B cell (primary cell): ENCODE measurements around the gene PLPPR2. TPM values are rescaled to one million over a fixed set of nuclear protein-coding genes. Genes with fewer than 3 reads are reported as not detected.

Experiments
- ATAC-seq: fragments of 200-7000 bp; cut with Tn5 transposase; one replicate; pipeline ENCODE4 v1.10.0; 2021; ENCODE audit warnings: low read depth, mild to moderate bottlenecking, moderate number of reproducible peaks, moderate library complexity
- CTCF ChIA-PET: fragments of 350-600 bp; sonication (Branson Sonifier 250); formaldehyde crosslinking; loops from one replicate; lab custom pipeline; 2021; ENCODE audit warnings: antibody characterized with exemption, inconsistent platforms; lab: Charles Lee
- POLR2A ChIA-PET: fragments of 350-600 bp; sonication (Branson Sonifier 250); formaldehyde crosslinking; loops from one replicate; lab custom pipeline; 2021; ENCODE audit warnings: antibody characterized with exemption; lab: Charles Lee
- DNase-seq: peaks from one replicate; pipeline ENCODE4 v3.0.0; 2013
- H2AFZ ChIP-seq: 2 replicates; pipeline ENCODE4 v1.6.1; 2012; ENCODE audit warnings: mild to moderate bottlenecking, low read depth, low read length; ENCODE audit not compliant: insufficient read depth, poor library complexity, severe bottlenecking
- H3K27ac ChIP-seq, 2 donors: 1 replicate in 1 of 2; 2 replicates in 1 of 2; pipeline ENCODE4 v1.5.1; 2012 to 2013; ENCODE audit warnings: low read length in 2 of 2, mild to moderate bottlenecking in 2 of 2, moderate library complexity in 1 of 2
- H3K27me3 ChIP-seq, 4 experiments: fragments of 200-600 bp in 1 of 4; sonication (generic) in 1 of 4; replicated peaks in 1 of 4; 1 replicate in 2 of 4; 2 replicates in 2 of 4; pipeline versions ENCODE4 v1.6.1 to v1.7.0; 2013 to 2016; ENCODE audit warnings: low read length in 3 of 4, mild to moderate bottlenecking in 2 of 4, mixed read lengths in 1 of 4, moderate library complexity in 1 of 4; ENCODE audit not compliant: insufficient read depth in 4 of 4, control insufficient read depth in 3 of 4; ENCODE audit errors: control extremely low read depth in 1 of 4
- H3K36me3 ChIP-seq, 2 experiments: replicated peaks in 1 of 2; 1 replicate in 1 of 2; 2 replicates in 1 of 2; pipeline versions ENCODE4 v1.6.1 to v1.7.1; 2013; ENCODE audit warnings: low read length in 1 of 2; ENCODE audit not compliant: insufficient read depth in 2 of 2, control insufficient read depth in 1 of 2; ENCODE audit errors: control extremely low read depth in 1 of 2, extremely low read depth in 1 of 2
- H3K4me1 ChIP-seq, 2 donors: fragments of 200-600 bp in 1 of 2; sonication (generic) in 1 of 2; 1 replicate in 1 of 2; 2 replicates in 1 of 2; pipeline versions ENCODE4 v1.5.1 to v1.6.1; 2013 to 2017; ENCODE audit warnings: low read length in 2 of 2; ENCODE audit not compliant: control insufficient read depth in 2 of 2, insufficient read depth in 2 of 2
- H3K4me2 ChIP-seq: replicated peaks from 2 replicates; pipeline ENCODE3; 2012; ENCODE audit warnings: mild to moderate bottlenecking, low read depth, low read length; ENCODE audit not compliant: poor library complexity, severe bottlenecking
- H3K4me3 ChIP-seq, 5 experiments: fragments of 200-600 bp in 1 of 5; sonication (generic) in 1 of 5; 1 replicate in 3 of 5; 2 replicates in 2 of 5; pipeline versions ENCODE4 v1.5.1 to v1.7.0; 2011 to 2016; ENCODE audit warnings: low read length in 4 of 5, mild to moderate bottlenecking in 4 of 5, low read depth in 2 of 5, control low read depth in 1 of 5, moderate library complexity in 1 of 5; ENCODE audit not compliant: insufficient read depth in 1 of 5; ENCODE audit errors: control extremely low read depth in 1 of 5, extremely low read depth in 1 of 5
- H3K79me2 ChIP-seq: fragments of 200-600 bp; sonication (generic); one replicate; pipeline ENCODE4 v1.6.0; 2016; ENCODE audit warnings: low read length; ENCODE audit not compliant: control insufficient read depth, insufficient read depth
- H3K9ac ChIP-seq: fragments of 200-600 bp; sonication (generic); 2 replicates; pipeline ENCODE4 v1.6.1; 2017; ENCODE audit warnings: mild to moderate bottlenecking, low read length, moderate library complexity
- H3K9me3 ChIP-seq, 3 donors: one replicate each; pipeline versions ENCODE4 v1.6.1 to v1.7.1; 2013; ENCODE audit warnings: low read length in 2 of 3; ENCODE audit not compliant: control insufficient read depth in 2 of 3, insufficient read depth in 1 of 3; ENCODE audit errors: control extremely low read depth in 1 of 3
- H4K20me1 ChIP-seq: 2 replicates; pipeline ENCODE4 v1.6.0; 2012; ENCODE audit warnings: mild to moderate bottlenecking, low read length; ENCODE audit not compliant: insufficient read depth, control insufficient read depth, poor library complexity, severe bottlenecking
- H3K27ac Mint-ChIP-seq: one replicate; pipeline ENCODE4 v1.8.0; 2021; ENCODE audit warnings: mixed read lengths
- H3K27me3 Mint-ChIP-seq: one replicate; pipeline ENCODE4 v1.8.0; 2021; ENCODE audit warnings: mixed read lengths
- H3K4me1 Mint-ChIP-seq: one replicate; pipeline ENCODE4 v1.8.0; 2021; ENCODE audit warnings: mixed read lengths
- H3K4me3 Mint-ChIP-seq: one replicate; pipeline ENCODE4 v1.8.0; 2021; ENCODE audit warnings: mixed read lengths
- H3K9me3 Mint-ChIP-seq: one replicate; pipeline ENCODE4 v1.8.0; 2022; ENCODE audit warnings: mixed read lengths; ENCODE audit not compliant: insufficient read depth
- EZH2 ChIP-seq: IDR thresholded peaks from 2 replicates; pipeline ENCODE4 v1.6.1; 2012; ENCODE audit warnings: borderline replicate concordance, low read depth, mild to moderate bottlenecking, moderate library complexity, low read length; ENCODE audit not compliant: insufficient read depth, poor library complexity, severe bottlenecking
- WGBS: methylation state at CpG from one replicate; pipeline ENCODE4 v1.1.5; 2013; ENCODE audit warnings: missing lambda C conversion rate; ENCODE audit not compliant: insufficient coverage; 5-methylcytosine and 5-hydroxymethylcytosine counted together
- intact Hi-C: fragments of 100-400 bp; cut with micrococcal nuclease; formaldehyde crosslinking; loops from one replicate; pipeline ENCODE4 v1.10.0; 2022
- polyA plus RNA-seq: library from polyadenylated mRNA; depleted of rRNA; stranded (reverse); fragments of >200 nt; gene quantifications from 2 replicates; pipeline ENCODE4 v1.2.3, GENCODE V29; 2012
- small RNA-seq: library from RNA; depleted of rRNA; stranded (forward); fragments of <200 nt; gene quantifications from one replicate; pipeline ENCODE3, GENCODE V24; 2012; ENCODE audit warnings: low replicate concordance, low read depth; ENCODE audit not compliant: insufficient read length
- total RNA-seq, 2 donors: library from RNA; stranded (reverse); fragments of 120-200 nt in 1 of 2; gene quantifications; 1 replicate in 1 of 2; 2 replicates in 1 of 2; pipeline versions ENCODE4 v1.2.3 to v1.2.4, GENCODE V29; 2013 to 2022
- TF ChIP-seq, protein P1 (sequence below): fragments of 200-600 bp; IDR thresholded peaks from one replicate; pipeline ENCODE4 v1.8.0; 2022; ENCODE audit warnings: antibody characterized with exemption, mild to moderate bottlenecking

The PLPPR2 gene
- total and polyA plus RNA-seq, 2 donors (not counting 1 experiment from before 2014, with no cell fraction given), result 3.8 to 11.1 TPM

- H3K36me3 ChIP-seq, result no peaks in the 10 kb centered on the region
- CTCF ChIA-PET, result no interaction called here
- no peak for DNase-seq
- no peak for ATAC-seq
- no peak overlapping the region for H2AFZ ChIP-seq
- no peaks in the 10 kb centered on the region for H3K79me2 ChIP-seq
- H3K4me1 ChIP-seq, result peaks cover 12 to 15% of the 10 kb centered on the region in 2 donors
- H3K27ac Mint-ChIP-seq, result no peak overlapping the region
- TF ChIP-seq, protein P1, sequence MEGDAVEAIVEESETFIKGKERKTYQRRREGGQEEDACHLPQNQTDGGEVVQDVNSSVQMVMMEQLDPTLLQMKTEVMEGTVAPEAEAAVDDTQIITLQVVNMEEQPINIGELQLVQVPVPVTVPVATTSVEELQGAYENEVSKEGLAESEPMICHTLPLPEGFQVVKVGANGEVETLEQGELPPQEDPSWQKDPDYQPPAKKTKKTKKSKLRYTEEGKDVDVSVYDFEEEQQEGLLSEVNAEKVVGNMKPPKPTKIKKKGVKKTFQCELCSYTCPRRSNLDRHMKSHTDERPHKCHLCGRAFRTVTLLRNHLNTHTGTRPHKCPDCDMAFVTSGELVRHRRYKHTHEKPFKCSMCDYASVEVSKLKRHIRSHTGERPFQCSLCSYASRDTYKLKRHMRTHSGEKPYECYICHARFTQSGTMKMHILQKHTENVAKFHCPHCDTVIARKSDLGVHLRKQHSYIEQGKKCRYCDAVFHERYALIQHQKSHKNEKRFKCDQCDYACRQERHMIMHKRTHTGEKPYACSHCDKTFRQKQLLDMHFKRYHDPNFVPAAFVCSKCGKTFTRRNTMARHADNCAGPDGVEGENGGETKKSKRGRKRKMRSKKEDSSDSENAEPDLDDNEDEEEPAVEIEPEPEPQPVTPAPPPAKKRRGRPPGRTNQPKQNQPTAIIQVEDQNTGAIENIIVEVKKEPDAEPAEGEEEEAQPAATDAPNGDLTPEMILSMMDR, result no peak
- TF ChIP-seq EZH2, result no peak
- no peak overlapping the region for H3K4me3 ChIP-seq
- WGBS, result 100% methylated on average over 2 of the region's 2 CpGs
- H3K9me3 Mint-ChIP-seq, result no peaks in the 10 kb centered on the region
- peaks cover 0 to 18% (median 8%) of the 10 kb centered on the region in 4 experiments for H3K27me3 ChIP-seq
- H3K9me3 ChIP-seq, result no peaks in the 10 kb centered on the region
- H3K4me2 ChIP-seq, result no peak overlapping the region
- no peak overlapping the region for H3K4me3 Mint-ChIP-seq
- no peak overlapping the region for H3K27ac ChIP-seq
- H3K9ac ChIP-seq, result no peak overlapping the region
- intact Hi-C loops, result no loop called here
- H3K4me1 Mint-ChIP-seq, result peaks cover 13% of the 10 kb centered on the region
- peaks cover 8% of the 10 kb centered on the region for H3K27me3 Mint-ChIP-seq
- POLR2A ChIA-PET, result no interaction called here
- H4K20me1 ChIP-seq, result no peaks in the 10 kb centered on the region
These were observed 59.3 kb downstream of the PLPPR2 start for GRCh38 chr19:11414544-11414943.

Small RNAs within 50 kb of the gene (small RNA-seq; reads per million reads assigned to genes)
- not detected for gene RF00019

Other genes starting within 250 kb of the PLPPR2 start
- gene SPC24, start 199.7 kb upstream of the PLPPR2 start, total RNA-seq, result 0.15 and 0.90 TPM in 2 replicates
- gene SPC24, start 199.7 kb upstream of the PLPPR2 start, polyA plus RNA-seq, result 0.12 and 0.48 TPM in 2 replicates
- 15.2 and 18.9 TPM in 2 replicates for gene KANK2, start 157.9 kb upstream of the PLPPR2 start, total RNA-seq
- gene KANK2, start 157.9 kb upstream of the PLPPR2 start, polyA plus RNA-seq, result 0.54 and 0.92 TPM in 2 replicates
- not detected in 2 replicates for gene ANGPTL8, start 115.8 kb upstream of the PLPPR2 start, total RNA-seq
- gene ANGPTL8, start 115.8 kb upstream of the PLPPR2 start, polyA plus RNA-seq, result not detected in 2 replicates
- gene DOCK6, start 92.9 kb upstream of the PLPPR2 start, total RNA-seq, result 11.9 and 14.8 TPM in 2 replicates
- gene DOCK6, start 92.9 kb upstream of the PLPPR2 start, polyA plus RNA-seq, result 3.0 and 5.3 TPM in 2 replicates
- not detected in 2 replicates for gene TSPAN16, start 59.3 kb upstream of the PLPPR2 start, total RNA-seq
- not detected in 2 replicates for gene TSPAN16, start 59.3 kb upstream of the PLPPR2 start, polyA plus RNA-seq
- gene RAB3D, start 15.8 kb upstream of the PLPPR2 start, total RNA-seq, result 8.9 TPM in 2 replicates
- gene RAB3D, start 15.8 kb upstream of the PLPPR2 start, polyA plus RNA-seq, result 5.3 and 5.4 TPM in 2 replicates
- 48.5 and 53.4 TPM in 2 replicates for gene TMEM205, start 9.2 kb upstream of the PLPPR2 start, total RNA-seq
- gene TMEM205, start 9.2 kb upstream of the PLPPR2 start, polyA plus RNA-seq, result 130 and 152 TPM in 2 replicates
- gene CCDC159, start 8.9 kb upstream of the PLPPR2 start, total RNA-seq, result 56.0 and 57.5 TPM in 2 replicates
- gene CCDC159, start 8.9 kb upstream of the PLPPR2 start, polyA plus RNA-seq, result 128 and 146 TPM in 2 replicates
- 5.0 TPM in 2 replicates for gene SWSAP1, start 19.2 kb downstream of the PLPPR2 start, total RNA-seq
- gene SWSAP1, start 19.2 kb downstream of the PLPPR2 start, polyA plus RNA-seq, result 6.4 and 7.6 TPM in 2 replicates
- gene EPOR, start 28.9 kb downstream of the PLPPR2 start, total RNA-seq, result 6.4 and 9.4 TPM in 2 replicates
- 12.7 and 13.8 TPM in 2 replicates for gene EPOR, start 28.9 kb downstream of the PLPPR2 start, polyA plus RNA-seq
- gene RGL3, start 63.9 kb downstream of the PLPPR2 start, total RNA-seq, result 0.54 and 0.78 TPM in 2 replicates
- gene RGL3, start 63.9 kb downstream of the PLPPR2 start, polyA plus RNA-seq, result 2.8 and 3.5 TPM in 2 replicates
- gene ODAD3, start 79.7 kb downstream of the PLPPR2 start, total RNA-seq, result 0.27 and 0.62 TPM in 2 replicates
- 0.18 and 0.69 TPM in 2 replicates for gene ODAD3, start 79.7 kb downstream of the PLPPR2 start, polyA plus RNA-seq
- 364 and 402 TPM in 2 replicates for gene PRKCSH, start 80.2 kb downstream of the PLPPR2 start, total RNA-seq
- 259 and 336 TPM in 2 replicates for gene PRKCSH, start 80.2 kb downstream of the PLPPR2 start, polyA plus RNA-seq
- gene ELAVL3, start 125.6 kb downstream of the PLPPR2 start, total RNA-seq, result not detected in 2 replicates
- 0.01 TPM in 1 of 2 replicates, not detected in the other for gene ELAVL3, start 125.6 kb downstream of the PLPPR2 start, polyA plus RNA-seq
- gene ZNF653, start 150.4 kb downstream of the PLPPR2 start, total RNA-seq, result 24.2 and 28.0 TPM in 2 replicates
- 17.4 and 26.2 TPM in 2 replicates for gene ZNF653, start 150.4 kb downstream of the PLPPR2 start, polyA plus RNA-seq
- 45.6 and 56.7 TPM in 2 replicates for gene ECSIT, start 173.7 kb downstream of the PLPPR2 start, total RNA-seq
- 57.8 and 63.1 TPM in 2 replicates for gene ECSIT, start 173.7 kb downstream of the PLPPR2 start, polyA plus RNA-seq
- gene CNN1, start 183.4 kb downstream of the PLPPR2 start, total RNA-seq, result not detected in 2 replicates
- gene CNN1, start 183.4 kb downstream of the PLPPR2 start, polyA plus RNA-seq, result not detected in 2 replicates
- gene ELOF1, start 203.8 kb downstream of the PLPPR2 start, total RNA-seq, result 69.5 and 70.9 TPM in 2 replicates
- gene ELOF1, start 203.8 kb downstream of the PLPPR2 start, polyA plus RNA-seq, result 64.1 and 76.2 TPM in 2 replicates
- gene ACP5, start 222.2 kb downstream of the PLPPR2 start, total RNA-seq, result 151 and 158 TPM in 2 replicates
- 152 and 169 TPM in 2 replicates for gene ACP5, start 222.2 kb downstream of the PLPPR2 start, polyA plus RNA-seq
- 24.7 and 26.2 TPM in 2 replicates for gene ZNF627, start 242.1 kb downstream of the PLPPR2 start, total RNA-seq
- gene ZNF627, start 242.1 kb downstream of the PLPPR2 start, polyA plus RNA-seq, result 8.8 and 9.6 TPM in 2 replicates